Measurements from ENCODE around the gene MED14.

The MED14 gene

DNA sequence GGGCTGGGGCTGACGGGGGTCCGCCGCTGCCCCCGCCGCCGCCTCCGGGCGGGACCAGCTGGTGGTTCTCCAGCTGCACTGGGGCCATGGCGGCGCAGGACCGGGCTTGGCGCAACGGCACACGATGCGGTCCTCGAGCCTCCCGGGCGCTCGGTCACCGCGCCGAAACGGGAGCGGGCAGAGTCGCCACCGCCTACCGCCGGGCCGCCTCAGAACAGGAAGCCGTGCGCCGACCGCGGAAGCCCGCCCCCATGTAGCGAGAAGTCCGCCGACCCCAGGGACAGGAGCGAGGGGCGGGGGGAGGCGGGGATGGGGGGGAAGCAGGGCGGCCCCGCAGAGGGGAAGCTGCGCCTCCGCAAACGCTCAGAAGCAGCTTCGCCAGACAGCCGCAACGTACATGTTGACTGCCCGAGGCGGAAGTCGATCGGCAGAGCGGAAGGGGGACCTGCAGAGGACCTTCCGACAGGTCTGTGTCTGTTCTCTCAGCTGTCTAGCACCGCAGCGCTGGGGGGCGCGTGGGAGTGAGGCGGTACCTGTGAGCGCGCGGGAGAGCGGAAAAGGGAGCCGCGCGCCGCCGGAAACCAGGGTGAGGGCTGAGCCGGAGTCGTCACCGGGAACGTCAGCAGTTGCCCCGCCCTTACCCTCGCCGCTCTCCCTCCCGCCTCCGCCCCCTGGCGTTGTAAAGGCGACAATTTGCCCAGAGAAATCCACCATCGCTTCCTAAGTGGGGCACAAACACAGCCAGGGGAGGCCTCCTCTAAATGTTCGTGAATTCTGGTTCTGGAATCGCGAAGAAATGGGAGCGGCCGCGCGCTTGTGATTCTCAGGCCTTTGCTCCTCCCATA is at the start of gene MED14:
MED14 (minus strand) TSS at position 218 of the 845 bp plus-strand sequence; CDS start at position 88, 130 bp downstream.
- TF ChIP-seq ZBTB7A (IDR thresholded peaks at IDR 0.05; ENCODE audit: low read depth) (no peak), TAF1 (IDR thresholded peaks at IDR 0.05; ENCODE audit: low read depth) (0 out of 2 replicates have a peak, but pooled peaks have one; percentile 44), YY1 (IDR thresholded peaks at IDR 0.05; ENCODE audit: low read depth) (no peak), EP300 (IDR thresholded peaks at IDR 0.05; ENCODE audit: borderline replicate concordance) (no peak), TEAD4 (IDR thresholded peaks at IDR 0.05) (no peak), FOXM1 (IDR thresholded peaks at IDR 0.05; ENCODE audit: borderline replicate concordance, low read depth) (no peak), TCF12 (IDR thresholded peaks at IDR 0.05; ENCODE audit: low read depth) (no peak), NFIC (IDR thresholded peaks at IDR 0.05) (no peak), CREB1 (IDR thresholded peaks at IDR 0.05; ENCODE audit: low read depth) (peak; percentile 71), MAX (IDR thresholded peaks at IDR 0.05) (peak; percentile 36; the same call in 1 of the 2 replicates), RAD21 (IDR thresholded peaks at IDR 0.05; ENCODE audit: low read depth) (no peak), EGR1 (IDR thresholded peaks at IDR 0.05) (peak; percentile 89), CEBPB (IDR thresholded peaks at IDR 0.05) (no peak)
- TF ChIP-seq, protein P1, sequence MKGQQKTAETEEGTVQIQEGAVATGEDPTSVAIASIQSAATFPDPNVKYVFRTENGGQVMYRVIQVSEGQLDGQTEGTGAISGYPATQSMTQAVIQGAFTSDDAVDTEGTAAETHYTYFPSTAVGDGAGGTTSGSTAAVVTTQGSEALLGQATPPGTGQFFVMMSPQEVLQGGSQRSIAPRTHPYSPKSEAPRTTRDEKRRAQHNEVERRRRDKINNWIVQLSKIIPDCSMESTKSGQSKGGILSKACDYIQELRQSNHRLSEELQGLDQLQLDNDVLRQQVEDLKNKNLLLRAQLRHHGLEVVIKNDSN (IDR thresholded peaks at IDR 0.05), result no peak
- TF ChIP-seq, protein P2, sequence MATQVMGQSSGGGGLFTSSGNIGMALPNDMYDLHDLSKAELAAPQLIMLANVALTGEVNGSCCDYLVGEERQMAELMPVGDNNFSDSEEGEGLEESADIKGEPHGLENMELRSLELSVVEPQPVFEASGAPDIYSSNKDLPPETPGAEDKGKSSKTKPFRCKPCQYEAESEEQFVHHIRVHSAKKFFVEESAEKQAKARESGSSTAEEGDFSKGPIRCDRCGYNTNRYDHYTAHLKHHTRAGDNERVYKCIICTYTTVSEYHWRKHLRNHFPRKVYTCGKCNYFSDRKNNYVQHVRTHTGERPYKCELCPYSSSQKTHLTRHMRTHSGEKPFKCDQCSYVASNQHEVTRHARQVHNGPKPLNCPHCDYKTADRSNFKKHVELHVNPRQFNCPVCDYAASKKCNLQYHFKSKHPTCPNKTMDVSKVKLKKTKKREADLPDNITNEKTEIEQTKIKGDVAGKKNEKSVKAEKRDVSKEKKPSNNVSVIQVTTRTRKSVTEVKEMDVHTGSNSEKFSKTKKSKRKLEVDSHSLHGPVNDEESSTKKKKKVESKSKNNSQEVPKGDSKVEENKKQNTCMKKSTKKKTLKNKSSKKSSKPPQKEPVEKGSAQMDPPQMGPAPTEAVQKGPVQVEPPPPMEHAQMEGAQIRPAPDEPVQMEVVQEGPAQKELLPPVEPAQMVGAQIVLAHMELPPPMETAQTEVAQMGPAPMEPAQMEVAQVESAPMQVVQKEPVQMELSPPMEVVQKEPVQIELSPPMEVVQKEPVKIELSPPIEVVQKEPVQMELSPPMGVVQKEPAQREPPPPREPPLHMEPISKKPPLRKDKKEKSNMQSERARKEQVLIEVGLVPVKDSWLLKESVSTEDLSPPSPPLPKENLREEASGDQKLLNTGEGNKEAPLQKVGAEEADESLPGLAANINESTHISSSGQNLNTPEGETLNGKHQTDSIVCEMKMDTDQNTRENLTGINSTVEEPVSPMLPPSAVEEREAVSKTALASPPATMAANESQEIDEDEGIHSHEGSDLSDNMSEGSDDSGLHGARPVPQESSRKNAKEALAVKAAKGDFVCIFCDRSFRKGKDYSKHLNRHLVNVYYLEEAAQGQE (IDR thresholded peaks at IDR 0.05; ENCODE audit: low read depth), result no peak

GRCh38 chrX:40784516-40785151 is 49.3 kb upstream of the MED14 start:
- TF ChIP-seq RAD21 (IDR thresholded peaks at IDR 0.05; ENCODE audit: low read depth) (no peak), MAX (IDR thresholded peaks at IDR 0.05) (no peak), CEBPB (IDR thresholded peaks at IDR 0.05) (no peak), CREB1 (IDR thresholded peaks at IDR 0.05; ENCODE audit: low read depth) (no peak), EGR1 (IDR thresholded peaks at IDR 0.05) (no peak), FOXM1 (IDR thresholded peaks at IDR 0.05; ENCODE audit: borderline replicate concordance, low read depth) (no peak), TAF1 (IDR thresholded peaks at IDR 0.05; ENCODE audit: low read depth) (no peak), EP300 (IDR thresholded peaks at IDR 0.05; ENCODE audit: borderline replicate concordance) (no peak), TCF12 (IDR thresholded peaks at IDR 0.05; ENCODE audit: low read depth) (no peak), NFIC (IDR thresholded peaks at IDR 0.05) (no peak), TEAD4 (IDR thresholded peaks at IDR 0.05) (no peak), ZBTB7A (IDR thresholded peaks at IDR 0.05; ENCODE audit: low read depth) (no peak), YY1 (IDR thresholded peaks at IDR 0.05; ENCODE audit: low read depth) (no peak)
- TF ChIP-seq, protein P1 (IDR thresholded peaks at IDR 0.05), result no peak
- TF ChIP-seq, protein P2 (IDR thresholded peaks at IDR 0.05; ENCODE audit: low read depth), result no peak

DNA sequence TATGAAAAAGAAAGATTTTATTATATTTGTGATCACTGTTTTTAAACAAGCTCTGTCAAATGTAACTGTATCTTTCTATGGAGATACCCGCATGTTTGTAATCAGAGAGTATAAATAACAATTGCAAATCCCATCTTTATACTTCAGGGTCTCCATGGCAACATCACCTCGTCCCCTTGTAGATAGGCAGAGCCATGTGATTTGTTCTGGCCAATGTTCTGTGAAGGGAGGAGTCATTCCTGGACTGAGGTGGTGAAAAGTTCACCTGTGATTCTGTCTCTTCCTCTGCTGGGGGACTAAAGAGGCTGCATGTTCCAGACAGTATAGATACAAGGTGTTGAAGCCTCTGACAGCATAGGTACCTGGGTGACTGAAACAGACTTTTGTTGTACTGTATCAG is 45.6 kb upstream of the MED14 start:
- no peak for TF ChIP-seq TEAD4 (IDR thresholded peaks at IDR 0.05)
- no peak for TF ChIP-seq MAX (IDR thresholded peaks at IDR 0.05)
- TF ChIP-seq YY1 (IDR thresholded peaks at IDR 0.05; ENCODE audit: low read depth), result no peak
- TF ChIP-seq, protein P1 (IDR thresholded peaks at IDR 0.05), result 0 out of 2 replicates have a peak, but pooled peaks have one; percentile 13

DNA sequence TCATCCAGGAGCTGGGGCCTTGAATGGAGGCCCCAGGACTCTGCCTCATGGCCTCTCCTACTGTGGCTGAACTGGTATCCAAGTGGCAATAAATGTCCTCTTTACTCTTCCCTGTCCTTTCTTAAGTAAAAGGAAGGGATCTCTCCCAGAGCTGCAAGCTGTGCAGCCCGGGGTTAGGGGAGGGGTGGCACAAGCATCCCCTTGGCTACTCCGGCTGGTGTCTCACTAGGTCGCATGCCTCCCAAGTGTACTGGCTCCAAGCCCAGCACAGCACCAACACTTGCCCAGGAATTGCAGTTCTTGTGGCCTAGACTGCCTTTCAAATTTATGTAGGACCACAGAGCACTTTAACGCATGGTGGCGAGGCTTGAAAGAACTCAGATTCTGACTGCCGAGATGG is 44.7 kb upstream of the MED14 start:
- TF ChIP-seq ZBTB7A (IDR thresholded peaks at IDR 0.05; ENCODE audit: low read depth) (no peak), TAF1 (IDR thresholded peaks at IDR 0.05; ENCODE audit: low read depth) (no peak), EP300 (IDR thresholded peaks at IDR 0.05; ENCODE audit: borderline replicate concordance) (no peak), RAD21 (IDR thresholded peaks at IDR 0.05; ENCODE audit: low read depth) (no peak), EGR1 (IDR thresholded peaks at IDR 0.05) (no peak), CREB1 (IDR thresholded peaks at IDR 0.05; ENCODE audit: low read depth) (no peak), YY1 (IDR thresholded peaks at IDR 0.05; ENCODE audit: low read depth) (no peak), FOXM1 (IDR thresholded peaks at IDR 0.05; ENCODE audit: borderline replicate concordance, low read depth) (no peak), TCF12 (IDR thresholded peaks at IDR 0.05; ENCODE audit: low read depth) (no peak), NFIC (IDR thresholded peaks at IDR 0.05) (no peak), MAX (IDR thresholded peaks at IDR 0.05) (no peak), TEAD4 (IDR thresholded peaks at IDR 0.05) (no peak), CEBPB (IDR thresholded peaks at IDR 0.05) (no peak)
- TF ChIP-seq, protein P2 (IDR thresholded peaks at IDR 0.05; ENCODE audit: low read depth), result no peak
- TF ChIP-seq, protein P1 (IDR thresholded peaks at IDR 0.05), result no peak
